SK-N-SH (cell line): ENCODE results near the gene CUL3. TPM values are rescaled to one million over a fixed set of nuclear protein-coding genes. Genes with fewer than 3 reads are reported as not detected.
"Not testable (repeated sequence)": the region's sequence is repeated elsewhere in the genome, so short reads cannot be mapped to it uniquely, and the experiment has no call there.

Experiments
- CTCF ChIA-PET: fragments of 300-600, 350-600 bp; formaldehyde crosslinking; extraction: SDS; loops from one replicate; lab custom pipeline; 2021; lab: Yijun Ruan, JAX
- POLR2A ChIA-PET: fragments of 350-600 bp; sonication (Branson Sonifier 250); formaldehyde crosslinking; extraction: SDS; loops from one replicate; lab custom pipeline; 2020; ENCODE audit warnings: antibody characterized with exemption, inconsistent platforms; lab: Yijun Ruan, JAX
- DNase-seq: peaks from one replicate; pipeline ENCODE4 v3.0.0; 2012
- H2AFZ ChIP-seq: fragments of 200-600 bp; sonication (generic); 2 replicates; pipeline ENCODE4 v1.8.1; 2016; ENCODE audit warnings: antibody characterized with exemption, mild to moderate bottlenecking, low read depth
- H3F3A ChIP-seq: fragments of 200-600 bp; sonication (generic); replicated peaks from 2 replicates; pipeline ENCODE3; 2016; ENCODE audit warnings: antibody characterized with exemption, mild to moderate bottlenecking; ENCODE audit not compliant: insufficient read depth
- H3K27ac ChIP-seq, 2 experiments: fragments of 200-500 bp in 1 of 2; fragments of 200-600 bp in 1 of 2; sonication (Bioruptor generic) in 1 of 2; sonication (generic), shearing (Covaris generic) in 1 of 2; 2 replicates each; pipeline versions ENCODE4 v1.5.1 to v1.6.1; 2014 to 2016; ENCODE audit warnings: low read depth in 2 of 2, inconsistent platforms in 1 of 2, low read length in 1 of 2, mild to moderate bottlenecking in 1 of 2, mixed read lengths in 1 of 2
- H3K27me3 ChIP-seq: fragments of 200-600 bp; sonication (generic), shearing (Covaris generic); 2 replicates; pipeline ENCODE4 v1.6.1; 2016; ENCODE audit warnings: mixed run types; ENCODE audit not compliant: insufficient read depth
- H3K36me3 ChIP-seq, 2 experiments: fragments of 200-500 bp in 1 of 2; fragments of 200-600 bp in 1 of 2; sonication (Bioruptor generic) in 1 of 2; sonication (generic) in 1 of 2; replicated peaks in 1 of 2; 2 replicates each; pipeline versions ENCODE3 to v1.5.1; 2014 to 2016; ENCODE audit warnings: low read length in 1 of 2, mild to moderate bottlenecking in 1 of 2; ENCODE audit not compliant: insufficient read depth in 2 of 2, control insufficient read depth in 1 of 2
- H3K4me1 ChIP-seq, 2 experiments: fragments of 200-500 bp in 1 of 2; fragments of 200-600 bp in 1 of 2; sonication (Bioruptor generic) in 1 of 2; sonication (generic), shearing (Covaris generic) in 1 of 2; 2 replicates each; pipeline versions ENCODE4 v1.5.1 to v1.6.1; 2014 to 2016; ENCODE audit warnings: low read depth in 1 of 2, low read length in 1 of 2, mixed run types in 1 of 2; ENCODE audit not compliant: insufficient read depth in 2 of 2, control insufficient read depth in 1 of 2
- H3K4me2 ChIP-seq: fragments of 200-600 bp; sonication (generic), shearing (Covaris generic); 2 replicates; pipeline ENCODE4 v1.6.1; 2017; ENCODE audit warnings: mixed run types
- H3K4me3 ChIP-seq, 2 experiments: fragments of 200-500 bp in 1 of 2; fragments of 200-600 bp in 1 of 2; sonication (Bioruptor generic) in 1 of 2; sonication (generic), shearing (Covaris generic) in 1 of 2; 2 replicates each; pipeline versions ENCODE4 v1.5.1 to v1.8.1; 2014 to 2016; ENCODE audit warnings: low read depth in 2 of 2, inconsistent platforms in 1 of 2, low read length in 1 of 2, mild to moderate bottlenecking in 1 of 2, mixed read lengths in 1 of 2, moderate library complexity in 1 of 2
- H3K79me2 ChIP-seq: fragments of 200-600 bp; sonication (generic); 2 replicates; pipeline ENCODE4 v1.8.1; 2017; ENCODE audit warnings: mild to moderate bottlenecking; ENCODE audit not compliant: insufficient read depth
- H3K9ac ChIP-seq: fragments of 200-600 bp; sonication (generic); 2 replicates; pipeline ENCODE4 v1.6.1; 2017; ENCODE audit warnings: mixed run types
- H3K9me2 ChIP-seq: fragments of 200-600 bp; sonication (generic); 2 replicates; pipeline ENCODE4 v1.6.1; 2017; ENCODE audit warnings: mixed run types
- H3K9me3 ChIP-seq: fragments of 200-600 bp; sonication (generic); 2 replicates; pipeline ENCODE4 v1.6.1; 2017; ENCODE audit warnings: mixed run types, mild to moderate bottlenecking, moderate library complexity
- H4K20me1 ChIP-seq: fragments of 200-600 bp; sonication (generic); 2 replicates; pipeline ENCODE4 v1.6.1; 2017; ENCODE audit warnings: mild to moderate bottlenecking, mixed run types; ENCODE audit not compliant: insufficient read depth
- CTCF ChIP-seq: fragments of 200-600 bp; sonication (generic); IDR thresholded peaks from 2 replicates; pipeline ENCODE4 v1.6.1; 2017; ENCODE audit warnings: antibody characterized with exemption, mild to moderate bottlenecking, moderate library complexity
- EZH2phosphoT487 ChIP-seq: fragments of 200-600 bp; sonication (generic); IDR thresholded peaks from 2 replicates; pipeline ENCODE4 v1.6.1; 2017; ENCODE audit warnings: low read depth, mixed run types, mild to moderate bottlenecking, antibody characterized with exemption, moderate library complexity, borderline replicate concordance
- GABPA ChIP-seq: IDR thresholded peaks from 2 replicates; pipeline ENCODE4 v1.4.0; 2012; ENCODE audit warnings: low read depth, mild to moderate bottlenecking
- IRF3 ChIP-seq: fragments of 150-350 bp; IDR thresholded peaks from 2 replicates; pipeline ENCODE4 v1.6.1; 2016; ENCODE audit warnings: mild to moderate bottlenecking, low read depth, low read length
- MXI1 ChIP-seq: IDR thresholded peaks from 2 replicates; pipeline ENCODE4 v1.6.1; 2012; ENCODE audit warnings: mild to moderate bottlenecking, low read depth, low read length, improper control_type of control experiment
- NRF1 ChIP-seq: IDR thresholded peaks from 2 replicates; pipeline ENCODE4 v1.6.1; 2012; ENCODE audit warnings: low read depth, mild to moderate bottlenecking, low read length
- TAF1 ChIP-seq: IDR thresholded peaks from 2 replicates; pipeline ENCODE4 v1.6.1; 2012; ENCODE audit warnings: low read depth, mild to moderate bottlenecking, low read length, moderate library complexity, borderline replicate concordance
- TEAD4 ChIP-seq: IDR thresholded peaks from 2 replicates; pipeline ENCODE4 v1.4.0; 2012; ENCODE audit warnings: mild to moderate bottlenecking, borderline replicate concordance; ENCODE audit not compliant: insufficient read depth
- YY1 ChIP-seq: IDR thresholded peaks from 2 replicates; pipeline ENCODE4 v1.4.0; 2012; ENCODE audit warnings: low read depth, mild to moderate bottlenecking
- WGBS: methylation state at CpG from one replicate; pipeline ENCODE4 v1.1.6; 2017; ENCODE audit warnings: low lambda C conversion rate; 5-methylcytosine and 5-hydroxymethylcytosine counted together
- polyA plus RNA-seq, 3 experiments: library from polyadenylated mRNA; depleted of rRNA; stranded (reverse); fragments of >200 nt; gene quantifications; 2 replicates each; pipeline ENCODE4 v1.2.3, GENCODE V29; 2012

The CUL3 gene
- polyA plus RNA-seq, 1 of the 3 experiments (the other 2 are of a cell fraction) = 17.3 TPM

GRCh38 chr2:224584785-224585210, 365 bp downstream of the CUL3 start:
- Histone ChIP-seq H3K4me3 (peak overlapping the region; percentile 83 to 91), H3F3A (peaks cover 11% of the 10 kb centered on the region), H4K20me1 (peaks cover 46% of the 10 kb centered on the region)
- no CpG with 5 or more reads among the region's 62 CpGs for WGBS
- TF ChIP-seq EZH2phosphoT487 (no peak), MXI1 (no peak), YY1 (0 out of 2 replicates have a peak, but pooled peaks have one; percentile 5), NRF1 (no peak), TEAD4 (no peak), GABPA (peak; percentile 71), TAF1 (peak; percentile 40; the same call in 1 of the 2 replicates), IRF3 (no peak)
- TF ChIP-seq, all 33 proteins: peak for 3
- no peaks in the 10 kb centered on the region for H3K9me2 ChIP-seq
- H3K79me2 ChIP-seq = peaks cover 49% of the 10 kb centered on the region
- peak overlapping the region; percentile 71 to 92 for H3K27ac ChIP-seq
- H2AFZ ChIP-seq = no peak overlapping the region
- no peaks in the 10 kb centered on the region for H3K27me3 ChIP-seq
- H3K4me2 ChIP-seq = no peak overlapping the region; the same call in 1 of the 2 replicates
- H3K4me1 ChIP-seq = peaks cover 2 to 5% of the 10 kb centered on the region in 2 experiments; a peak in 3 of 4 replicates
- H3K9ac ChIP-seq = peak overlapping the region; percentile 86; the same call in 1 of the 2 replicates
- peaks cover 0 to 6% of the 10 kb centered on the region in 2 experiments for H3K36me3 ChIP-seq
- DNase-seq = peak; percentile 82
- no peaks in the 10 kb centered on the region for H3K9me3 ChIP-seq
- POLR2A ChIA-PET = interaction anchor here (1.5 kb wide), 1 partner anchor 10 kb away, joined by 3 read pairs; no protein-coding TSS in a partner anchor
- CTCF ChIA-PET = interaction anchor here (1.2 to 1.4 kb wide), 2 partner anchors 62 to 614 kb away, joined by 4 to 5 read pairs; no protein-coding TSS in a partner anchor

- POLR2A ChIA-PET = interaction anchor here (1.5 kb wide), 1 partner anchor 11 kb away, joined by 3 read pairs; no protein-coding TSS in a partner anchor
Observed at GRCh38 chr2:224584111-224584784, 915 bp downstream of the CUL3 start.

GRCh38 chr2:224583033-224583432, 2.1 kb downstream of the CUL3 start:
- H3K36me3 ChIP-seq, H2AFZ ChIP-seq, POLR2A ChIA-PET, H3K27ac ChIP-seq, H3K9me2 ChIP-seq, H3K27me3 ChIP-seq, H3K9me3 ChIP-seq, H3K9ac ChIP-seq, DNase-seq: not testable (repeated sequence)
- WGBS = 95% methylated on average over 14 of the region's 14 CpGs
- Histone ChIP-seq H4K20me1 (peaks cover 64% of the 10 kb centered on the region), H3K4me3 (peak overlapping the region; percentile 83 to 91; a peak in 3 of 4 replicates), H3K79me2 (peaks cover 67% of the 10 kb centered on the region), H3F3A (peaks cover 13% of the 10 kb centered on the region), H3K4me1 (peaks cover 4 to 12% of the 10 kb centered on the region in 2 experiments; a peak in 3 of 4 replicates), H3K4me2 (peak overlapping the region; percentile 91)
- CTCF ChIA-PET = interaction anchor here (0.9 to 1.1 kb wide), 3 partner anchors 68 to 225 kb away, joined by 3 to 4 read pairs (median 4); no protein-coding TSS in a partner anchor

More at GRCh38 chr2:224584111-224584784, 915 bp downstream of the CUL3 start:
- Histone ChIP-seq H3K4me3 (peak overlapping the region; percentile 83 to 91), H3K9me3 (no peaks in the 10 kb centered on the region), H3K79me2 (peaks cover 55% of the 10 kb centered on the region), H3K9ac (peak overlapping the region; percentile 86), H3K9me2 (no peaks in the 10 kb centered on the region), H3K27me3 (no peaks in the 10 kb centered on the region), H3K36me3 (peaks cover 0 to 6% of the 10 kb centered on the region in 2 experiments), H3K4me2 (peak overlapping the region; percentile 91), H2AFZ (no peak overlapping the region), H3K4me1 (peaks cover 3 to 11% of the 10 kb centered on the region in 2 experiments; a peak in 3 of 4 replicates), H3K27ac (peak overlapping the region; percentile 47 to 92), H4K20me1 (peaks cover 52% of the 10 kb centered on the region), H3F3A (peaks cover 13% of the 10 kb centered on the region)
- no peak for TF ChIP-seq CTCF
- 2% methylated on average over 15 of the region's 50 CpGs for WGBS
- peak; percentile 30 for DNase-seq
- CTCF ChIA-PET = interaction anchor here (1.2 to 1.4 kb wide), 2 partner anchors 62 to 614 kb away, joined by 4 to 5 read pairs; no protein-coding TSS in a partner anchor
